AG09319 (cell line): ENCODE measurements around the gene KIF2A.

ENCODE experiments used
- DNase-seq: peaks from one replicate; pipeline ENCODE4 v3.0.0-alpha.2; 2010; ENCODE audit warnings: low read depth; ENCODE audit errors: extremely low read depth
- TF ChIP-seq, protein P1 (sequence below): IDR thresholded peaks from 2 replicates; pipeline ENCODE4 v1.5.1; 2011; ENCODE audit warnings: low read depth, mild to moderate bottlenecking, inconsistent platforms, low read length, moderate library complexity

Gene KIF2A

DNA sequence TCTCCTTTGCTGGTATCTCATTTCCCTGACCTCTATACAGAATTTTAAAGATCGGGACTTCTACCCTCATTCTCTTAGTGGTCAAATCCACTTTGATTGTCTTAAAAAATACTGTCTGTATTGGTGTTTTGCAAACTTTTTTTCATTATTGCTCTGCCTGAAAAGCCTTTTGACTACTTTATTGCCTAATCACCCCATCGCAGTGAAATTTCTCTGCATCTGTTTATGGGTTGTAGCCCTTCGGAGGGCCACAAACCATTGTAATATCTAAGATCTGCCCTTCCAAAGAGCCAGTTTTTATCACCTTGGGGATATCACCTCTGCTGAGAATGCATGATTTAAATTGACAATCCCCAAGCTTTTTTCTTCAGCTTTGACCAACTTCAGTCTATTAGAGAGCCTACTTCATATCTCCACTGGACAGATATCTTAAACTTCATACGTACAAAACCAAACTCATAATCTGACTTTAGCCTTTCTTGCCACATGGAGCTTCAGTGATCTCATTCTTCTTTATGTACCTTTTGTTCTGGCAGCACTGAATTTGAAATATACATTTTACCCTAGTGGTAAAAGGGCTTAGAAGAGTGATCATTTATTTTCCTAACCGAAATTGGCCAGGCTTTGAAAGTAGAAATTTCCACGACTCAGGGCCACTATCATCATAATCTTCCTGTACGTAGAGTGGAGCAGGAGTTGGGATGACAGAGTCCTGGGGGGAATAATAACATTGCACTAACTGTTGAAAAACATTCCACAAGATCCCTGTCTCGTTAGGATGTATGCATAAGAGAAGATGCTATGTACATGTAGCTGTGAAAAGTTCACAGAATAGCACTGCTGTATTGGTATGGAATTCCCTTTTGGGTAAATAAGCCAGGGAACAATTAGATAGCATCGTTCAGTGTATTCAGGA is 21.4 kb downstream of the KIF2A start:
- TF ChIP-seq, protein P1, sequence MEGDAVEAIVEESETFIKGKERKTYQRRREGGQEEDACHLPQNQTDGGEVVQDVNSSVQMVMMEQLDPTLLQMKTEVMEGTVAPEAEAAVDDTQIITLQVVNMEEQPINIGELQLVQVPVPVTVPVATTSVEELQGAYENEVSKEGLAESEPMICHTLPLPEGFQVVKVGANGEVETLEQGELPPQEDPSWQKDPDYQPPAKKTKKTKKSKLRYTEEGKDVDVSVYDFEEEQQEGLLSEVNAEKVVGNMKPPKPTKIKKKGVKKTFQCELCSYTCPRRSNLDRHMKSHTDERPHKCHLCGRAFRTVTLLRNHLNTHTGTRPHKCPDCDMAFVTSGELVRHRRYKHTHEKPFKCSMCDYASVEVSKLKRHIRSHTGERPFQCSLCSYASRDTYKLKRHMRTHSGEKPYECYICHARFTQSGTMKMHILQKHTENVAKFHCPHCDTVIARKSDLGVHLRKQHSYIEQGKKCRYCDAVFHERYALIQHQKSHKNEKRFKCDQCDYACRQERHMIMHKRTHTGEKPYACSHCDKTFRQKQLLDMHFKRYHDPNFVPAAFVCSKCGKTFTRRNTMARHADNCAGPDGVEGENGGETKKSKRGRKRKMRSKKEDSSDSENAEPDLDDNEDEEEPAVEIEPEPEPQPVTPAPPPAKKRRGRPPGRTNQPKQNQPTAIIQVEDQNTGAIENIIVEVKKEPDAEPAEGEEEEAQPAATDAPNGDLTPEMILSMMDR, result no peak
- DNase-seq, result no peak

DNA sequence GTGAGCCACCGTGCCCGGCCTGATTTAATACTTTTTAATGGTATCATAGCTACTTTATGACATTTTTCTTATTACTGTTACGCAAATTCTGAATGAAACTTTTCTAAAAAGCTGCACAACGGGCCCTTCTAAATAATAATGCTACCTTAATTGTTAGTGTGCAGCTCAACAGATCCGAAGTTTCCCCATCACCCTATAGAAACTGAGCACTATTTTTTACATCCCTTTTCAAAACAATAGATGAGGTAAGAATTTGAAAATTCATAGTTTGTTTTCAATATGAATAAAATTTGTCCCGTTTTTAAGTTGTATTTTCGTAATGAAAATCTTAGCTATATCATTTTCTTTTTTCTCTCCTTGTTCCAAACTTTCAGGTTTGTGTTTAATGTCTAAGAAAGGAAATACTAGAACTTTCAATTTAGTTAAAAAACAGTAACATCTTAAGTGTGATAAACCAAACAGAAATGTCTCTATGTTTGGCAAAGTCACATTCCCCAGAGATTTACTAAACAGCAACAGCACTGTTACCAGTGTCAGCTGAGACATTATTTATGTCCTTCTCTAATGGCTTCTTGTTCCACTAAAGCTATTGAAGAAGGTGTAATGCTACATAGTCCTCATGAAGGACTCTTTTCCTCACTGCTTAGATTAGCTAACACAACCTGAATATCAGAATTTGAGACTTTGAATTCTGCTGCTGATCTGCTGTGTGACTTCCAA is 22.9 kb downstream of the KIF2A start:
- TF ChIP-seq, protein P1, result no peak

DNA sequence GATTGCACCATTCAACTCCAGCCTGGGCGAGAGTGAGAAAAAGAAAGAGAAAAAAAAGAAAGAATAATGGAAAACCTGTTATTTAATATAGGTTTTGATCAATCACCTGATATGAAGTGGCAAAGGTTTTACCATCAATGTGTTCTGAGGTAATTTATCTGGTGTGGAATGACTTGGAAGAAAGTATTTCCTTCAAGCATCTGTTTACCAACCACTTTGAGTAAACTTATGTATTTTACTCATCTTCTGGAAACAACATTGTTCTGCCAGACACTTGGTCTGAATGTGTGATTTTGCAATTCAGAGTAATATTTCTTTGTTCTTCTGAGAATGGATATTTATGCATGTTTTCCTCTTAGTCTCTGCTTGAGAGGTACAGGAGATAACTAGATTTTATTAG is 24.3 kb downstream of the KIF2A start:
- TF ChIP-seq, protein P1, result no peak
- no peak for DNase-seq

More for the DNA sequence above, 22.9 kb downstream of the KIF2A start:
- DNase-seq, result no peak

DNA sequence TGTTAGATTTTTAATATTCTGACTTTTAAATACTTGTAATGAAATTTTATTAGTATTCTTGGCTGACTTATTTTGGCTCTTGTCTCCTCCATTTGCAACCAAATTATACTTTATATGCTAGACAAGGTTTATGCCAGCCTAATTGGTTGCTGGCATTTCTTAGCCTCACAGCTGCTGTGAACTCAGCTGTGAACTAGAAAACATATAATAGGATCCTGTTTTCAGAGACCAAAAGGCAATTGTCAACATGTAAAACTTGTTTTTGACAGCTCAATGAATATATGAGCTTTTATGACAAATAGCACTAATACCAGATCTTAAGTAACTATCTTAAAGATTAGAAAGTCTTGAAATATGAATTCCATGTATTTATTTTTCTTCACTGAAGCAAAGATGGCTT is 25.9 kb downstream of the KIF2A start:
- TF ChIP-seq, protein P1, result no peak
- DNase-seq, result no peak

DNA sequence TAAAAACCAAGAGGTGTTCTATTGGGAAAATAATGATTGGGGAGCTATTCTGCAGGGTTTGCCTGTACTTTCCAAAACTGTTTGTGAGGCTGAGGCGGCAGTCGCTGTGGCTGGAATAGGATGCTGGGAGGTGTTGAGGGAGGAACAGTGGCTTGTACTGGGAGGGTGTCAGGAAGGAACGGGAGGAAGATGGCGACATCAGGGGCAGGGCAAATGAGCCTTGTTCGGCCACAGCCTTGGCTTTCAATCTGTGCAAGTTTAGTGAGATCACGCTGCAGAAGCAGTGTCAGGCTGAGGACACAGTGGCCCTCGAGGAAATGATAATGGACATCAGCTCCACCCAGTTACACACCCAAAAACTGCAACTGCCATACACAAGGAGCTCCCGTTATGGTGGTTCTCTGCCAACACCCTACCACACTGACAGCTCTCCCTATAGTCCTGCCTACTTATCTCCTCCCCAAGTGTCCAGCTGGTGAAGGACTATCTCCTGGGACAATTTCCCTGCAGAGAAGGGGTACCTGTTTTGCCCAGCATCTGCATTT is 27.3 kb downstream of the KIF2A start:
- DNase-seq, result no peak
- TF ChIP-seq, protein P1, result no peak

DNA sequence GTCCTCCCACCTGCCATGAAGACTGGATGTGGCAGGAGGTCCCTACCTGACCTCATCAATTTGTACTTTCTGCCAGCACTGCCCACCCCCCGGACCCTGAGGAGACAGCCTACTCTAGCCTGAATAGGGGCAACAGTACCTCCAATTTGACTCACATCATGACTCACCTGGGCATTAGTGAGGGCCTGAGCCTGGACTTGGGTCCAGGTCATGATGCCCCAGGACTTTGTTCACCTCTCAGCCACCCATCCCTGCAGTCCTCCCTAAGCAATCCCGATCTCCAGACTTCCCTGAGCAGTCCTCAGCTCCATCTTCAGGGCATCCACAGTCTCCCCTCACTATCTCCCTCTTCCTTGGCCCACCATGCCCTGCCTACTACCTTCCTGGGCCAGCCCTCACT is 28.1 kb downstream of the KIF2A start:
- TF ChIP-seq, protein P1, result no peak

DNA sequence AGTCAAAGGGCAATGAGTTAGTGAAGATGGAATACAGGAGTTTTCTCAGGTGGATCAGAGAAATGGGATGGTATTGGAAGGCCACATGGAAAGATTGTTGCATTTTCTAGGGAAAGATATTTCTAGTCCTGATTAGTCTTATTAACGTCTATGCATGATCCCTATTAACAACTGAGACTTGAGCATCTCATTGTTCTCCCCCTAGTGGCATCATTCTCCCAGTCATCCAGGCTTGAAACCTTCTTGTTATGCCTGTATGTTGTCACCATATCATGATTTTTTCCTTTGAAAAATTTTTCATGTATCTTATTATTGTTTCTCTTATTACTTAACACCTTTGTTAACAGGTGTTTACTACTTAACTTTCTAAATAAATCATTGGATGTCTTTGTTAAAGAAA is 34.4 kb downstream of the KIF2A start:
- DNase-seq, result no peak
- TF ChIP-seq, protein P1, result no peak; the same call in none of the 2 replicates

More for the DNA sequence above, 28.1 kb downstream of the KIF2A start:
- DNase-seq, result no peak
